PC-9 (cell line): ENCODE data around the gene CAPZB.

Experiments used
- CTCF ChIP-seq: fragments of 200-600 bp; sonication (generic); conservative IDR thresholded peaks from 2 replicates; pipeline ENCODE4 v1.6.1; 2017; ENCODE audit warnings: mixed run types, antibody characterized with exemption, mild to moderate bottlenecking, moderate library complexity
- EZH2 ChIP-seq: fragments of 200-600 bp; sonication (generic); IDR thresholded peaks from 2 replicates; pipeline ENCODE4 v1.8.0; 2017; ENCODE audit warnings: antibody characterized with exemption, low read depth

- TF ChIP-seq EZH2 = no peak
- no peak for TF ChIP-seq CTCF
Measured at GRCh38 chr1:19449454-19450228, 35.7 kb downstream of the CAPZB start.
